GM19351 (cell line): ENCODE measurements around the gene CHRM5.

Experiments
- ATAC-seq: cut with Tn5 transposase; IDR thresholded peaks from one replicate; pipeline ENCODE4 v1.9.1; 2021; ENCODE audit warnings: mild to moderate bottlenecking, moderate library complexity; ENCODE audit not compliant: unreplicated experiment

CHRM5 gene, protein sequence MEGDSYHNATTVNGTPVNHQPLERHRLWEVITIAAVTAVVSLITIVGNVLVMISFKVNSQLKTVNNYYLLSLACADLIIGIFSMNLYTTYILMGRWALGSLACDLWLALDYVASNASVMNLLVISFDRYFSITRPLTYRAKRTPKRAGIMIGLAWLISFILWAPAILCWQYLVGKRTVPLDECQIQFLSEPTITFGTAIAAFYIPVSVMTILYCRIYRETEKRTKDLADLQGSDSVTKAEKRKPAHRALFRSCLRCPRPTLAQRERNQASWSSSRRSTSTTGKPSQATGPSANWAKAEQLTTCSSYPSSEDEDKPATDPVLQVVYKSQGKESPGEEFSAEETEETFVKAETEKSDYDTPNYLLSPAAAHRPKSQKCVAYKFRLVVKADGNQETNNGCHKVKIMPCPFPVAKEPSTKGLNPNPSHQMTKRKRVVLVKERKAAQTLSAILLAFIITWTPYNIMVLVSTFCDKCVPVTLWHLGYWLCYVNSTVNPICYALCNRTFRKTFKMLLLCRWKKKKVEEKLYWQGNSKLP

DNA sequence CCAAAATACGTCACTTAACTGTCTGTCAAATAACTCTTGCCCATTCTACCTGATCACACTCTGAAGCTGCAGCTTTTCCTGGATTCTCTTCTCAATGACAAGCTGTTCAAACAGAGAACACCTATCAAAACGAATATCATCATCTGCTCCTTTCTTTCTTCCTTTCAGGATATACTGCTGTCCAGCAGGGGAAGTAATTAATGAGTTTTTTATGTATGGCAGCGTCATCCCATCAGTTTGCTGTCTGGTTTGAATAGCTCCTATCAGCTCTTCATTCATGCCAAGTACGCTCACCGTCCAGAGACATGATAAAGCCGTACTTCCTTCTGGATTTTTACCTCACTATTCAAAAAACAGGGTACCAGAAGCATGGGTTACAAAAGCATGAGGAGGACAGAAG is at the start of gene CHRM5:
Gene CHRM5 (plus strand): TSS at position 274 of the 400 bp plus-strand sequence. CDS start 94,221 bp downstream, outside the sequence.
- ATAC-seq, result no peak

DNA sequence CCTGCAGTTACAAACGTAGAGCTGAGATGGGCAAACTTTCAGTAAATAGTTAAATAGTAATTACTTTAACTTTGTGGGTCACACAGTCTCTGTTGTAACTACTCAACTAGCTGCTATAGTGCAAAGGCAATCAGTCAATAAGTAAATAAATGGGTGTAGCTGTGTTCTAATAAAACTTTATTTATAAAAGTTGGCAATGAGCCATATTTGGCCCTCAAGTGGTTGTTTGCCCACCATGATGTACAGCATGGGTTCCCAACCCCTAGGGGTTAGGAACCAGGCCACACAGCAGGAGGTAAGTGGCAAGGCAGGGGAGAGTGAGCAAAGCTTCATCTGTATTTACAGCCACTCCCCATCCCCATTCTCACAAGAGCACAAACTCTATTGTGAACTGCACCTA is 44.9 kb upstream of the CHRM5 start:
- no peak for ATAC-seq

DNA sequence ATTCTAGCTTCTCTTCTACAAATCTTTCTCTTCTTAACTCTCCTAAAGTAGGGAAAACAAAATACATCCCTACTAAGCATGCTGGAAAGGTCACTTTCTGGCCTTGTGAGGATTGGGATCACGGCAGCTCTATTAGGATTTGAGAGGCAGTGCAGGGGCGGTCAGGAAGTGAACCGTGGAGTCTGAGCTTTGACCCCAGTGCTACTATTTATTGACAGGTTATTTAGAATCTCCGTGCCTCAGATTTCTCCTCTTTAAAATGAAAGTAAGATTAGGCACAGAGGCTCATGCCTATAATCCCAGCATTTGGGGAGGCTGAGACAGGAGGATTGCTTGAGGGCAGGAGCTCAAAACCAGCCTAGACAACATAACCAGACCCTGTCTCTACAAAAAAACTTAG is 42.0 kb upstream of the CHRM5 start:
- ATAC-seq, result no peak

DNA sequence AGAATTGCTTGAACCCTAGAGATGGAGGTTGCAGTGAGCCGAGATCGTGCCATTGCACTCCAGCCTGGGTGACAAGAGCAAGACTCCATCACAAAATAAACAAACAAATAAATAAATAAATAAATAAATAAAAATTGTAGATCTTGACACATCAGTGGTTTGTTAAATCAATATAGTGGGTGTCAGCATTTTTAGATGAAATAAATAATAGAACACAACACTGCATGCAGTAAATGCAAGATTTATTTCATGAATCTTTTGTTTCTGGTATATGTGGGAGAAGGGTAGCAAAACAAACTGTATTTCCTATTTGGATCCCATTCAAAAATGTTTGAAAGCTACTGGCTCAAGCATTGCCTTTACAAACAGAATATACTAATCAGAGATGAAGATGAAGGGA is 35.6 kb upstream of the CHRM5 start:
- ATAC-seq, result no peak

DNA sequence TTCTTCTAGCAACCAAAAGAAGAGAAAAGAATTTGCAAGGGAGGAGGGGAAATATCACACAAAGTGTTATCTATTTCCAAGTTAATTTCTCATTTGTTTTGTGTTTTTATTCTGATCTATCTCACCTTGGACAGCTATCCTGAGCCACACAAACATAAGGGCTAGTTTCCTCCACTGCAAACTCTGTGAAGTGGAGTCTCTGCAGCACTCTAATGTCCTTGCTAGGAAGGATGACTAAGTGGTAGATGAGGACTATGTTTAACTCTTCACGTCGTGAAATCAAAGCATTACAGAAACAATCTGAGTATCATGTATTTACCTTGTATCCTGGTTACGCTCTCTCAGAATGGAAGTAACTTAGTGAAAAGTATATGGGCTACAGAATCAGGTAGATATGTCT is 33.9 kb upstream of the CHRM5 start:
- no peak for ATAC-seq

DNA sequence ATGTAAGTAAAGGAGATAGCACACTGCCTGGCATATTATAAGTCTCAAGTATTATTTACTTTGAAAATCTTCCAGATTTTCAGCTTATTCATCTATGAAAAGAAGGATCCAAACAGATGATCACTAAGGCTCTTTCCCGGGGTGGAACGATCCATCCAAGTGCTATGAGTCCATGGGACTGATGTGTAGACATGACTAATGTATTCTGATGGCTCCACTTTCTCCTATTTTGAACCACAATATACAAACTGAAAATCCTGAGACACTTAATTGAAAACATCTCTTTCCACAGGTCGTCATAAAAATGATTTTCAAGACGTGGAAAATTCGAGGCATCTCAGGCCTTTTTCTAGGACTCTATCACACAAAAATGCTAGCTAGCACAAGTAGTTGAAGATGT is 33.4 kb upstream of the CHRM5 start:
- ATAC-seq, result no peak

DNA sequence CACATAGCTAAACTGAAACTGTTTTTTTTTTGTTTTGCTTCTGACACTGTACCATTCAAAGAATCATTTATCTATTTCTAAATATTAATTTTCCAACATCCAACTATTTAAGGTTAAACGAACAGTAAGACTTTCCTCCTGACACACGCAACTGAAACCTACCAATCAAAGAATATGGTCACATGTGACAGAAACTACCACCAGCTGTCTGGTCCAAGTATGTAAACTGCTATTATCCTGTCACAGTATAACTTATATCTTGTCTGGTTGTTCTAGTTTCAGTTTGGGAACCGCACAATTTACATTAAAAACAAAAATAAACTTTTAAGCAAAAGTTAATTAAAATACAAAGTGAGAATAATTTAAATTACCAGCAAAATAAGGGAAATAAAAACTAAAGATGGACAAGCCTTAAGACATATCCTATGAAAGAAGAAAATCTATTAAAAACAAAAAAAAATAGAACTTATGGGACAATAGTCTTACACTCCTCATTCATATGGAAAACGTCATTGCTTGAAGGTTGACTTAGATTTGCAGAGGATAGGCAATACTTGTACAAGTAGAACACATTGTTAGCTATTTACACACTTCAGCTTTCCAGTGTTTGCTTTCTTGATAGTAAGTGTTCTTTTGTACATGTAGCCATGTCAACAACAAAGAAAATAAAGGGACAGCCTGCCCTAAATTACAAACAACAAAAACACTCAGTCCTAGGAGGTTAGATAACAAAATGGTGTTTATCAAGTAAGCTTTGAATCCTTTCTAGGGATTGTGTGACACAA is 26.8 kb upstream of the CHRM5 start:
- no peak for ATAC-seq

DNA sequence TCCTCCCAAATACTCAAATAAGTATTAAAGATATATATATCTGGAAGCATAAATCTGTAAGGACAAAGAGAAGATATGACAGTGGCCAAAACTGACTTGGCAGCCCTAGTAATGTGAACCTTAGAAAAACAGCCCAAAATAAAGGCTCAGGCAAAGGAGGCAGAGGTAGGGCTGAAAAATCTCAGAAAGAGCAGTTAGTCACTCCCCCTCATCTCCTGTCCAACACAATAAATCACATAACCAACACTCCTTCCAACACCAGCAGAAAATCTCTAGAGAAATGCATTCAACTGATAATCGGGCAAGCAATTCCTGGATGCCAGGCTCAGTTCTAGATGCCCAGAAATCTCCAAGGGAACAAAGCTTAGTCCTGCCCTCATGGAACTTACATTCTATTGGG is 22.1 kb upstream of the CHRM5 start:
- no peak for ATAC-seq

DNA sequence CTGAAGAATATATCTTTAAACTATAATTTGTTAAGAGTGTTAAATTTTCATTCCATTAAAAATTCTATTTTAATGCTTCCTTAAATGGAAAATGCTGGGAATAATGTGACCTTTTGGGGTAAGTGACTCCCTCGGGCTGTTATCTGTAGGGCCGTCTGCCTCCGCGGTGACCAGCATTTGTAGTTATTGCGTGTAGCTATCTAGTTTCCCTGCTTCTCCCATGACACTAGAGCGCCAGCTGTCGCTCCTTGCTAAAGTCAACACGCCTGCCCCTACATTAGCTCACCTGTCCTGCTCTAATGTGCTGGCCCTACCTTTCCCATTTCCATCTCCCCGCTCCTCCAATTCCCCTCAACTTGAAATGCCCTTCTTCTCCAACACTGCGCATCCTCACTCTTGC is 12.4 kb upstream of the CHRM5 start:
- ATAC-seq, result no peak

DNA sequence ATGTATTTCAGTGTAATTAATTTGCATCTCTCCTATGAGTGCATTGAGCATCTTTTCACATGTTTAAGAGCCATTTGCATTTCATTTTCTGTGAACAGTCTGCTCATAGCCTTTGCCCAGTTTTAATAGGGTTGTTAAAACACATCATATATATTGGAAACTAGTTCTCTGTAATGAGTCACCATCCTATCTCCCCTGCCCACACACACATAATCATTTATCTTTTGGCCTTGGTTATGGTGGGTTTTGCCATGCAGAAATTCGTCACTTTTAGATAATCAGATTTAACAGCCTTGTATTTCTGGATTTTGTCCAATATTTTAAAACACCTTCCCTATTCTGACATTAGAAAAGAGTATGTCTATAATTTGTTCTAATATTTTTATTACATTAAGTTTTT is 11.9 kb upstream of the CHRM5 start:
- no peak for ATAC-seq

DNA sequence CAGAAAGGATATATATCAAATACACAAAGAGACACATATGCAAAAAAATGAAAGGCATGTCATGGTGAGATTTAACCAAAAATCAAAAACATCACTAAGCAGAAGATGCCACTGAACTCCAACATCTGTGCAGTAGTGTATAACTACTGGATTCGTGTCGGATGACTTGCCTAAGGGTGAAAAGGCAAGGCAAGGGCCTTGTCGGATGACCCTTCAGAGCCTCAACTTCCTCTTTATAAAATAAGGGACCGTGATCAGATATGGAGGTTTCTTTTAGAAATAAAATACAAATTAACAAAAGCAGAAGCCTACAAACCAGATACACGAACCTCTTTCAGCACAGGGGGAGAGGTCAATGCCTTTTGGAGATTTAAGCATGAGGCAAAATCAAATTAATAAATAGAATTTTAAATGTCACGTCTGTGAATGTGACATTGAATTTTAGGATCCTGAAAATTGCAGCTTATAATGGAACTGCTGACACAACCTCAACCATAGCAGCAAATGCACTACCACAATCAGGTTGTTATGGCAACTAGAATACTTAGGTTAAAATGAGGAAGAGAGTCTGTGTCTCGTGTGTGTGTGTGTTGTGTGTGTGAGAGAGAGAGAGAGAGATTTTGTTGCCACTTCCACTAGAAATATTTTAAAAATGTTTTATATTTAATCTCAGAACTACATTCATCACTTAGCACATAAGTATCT is 8.3 kb upstream of the CHRM5 start:
- no peak for ATAC-seq

DNA sequence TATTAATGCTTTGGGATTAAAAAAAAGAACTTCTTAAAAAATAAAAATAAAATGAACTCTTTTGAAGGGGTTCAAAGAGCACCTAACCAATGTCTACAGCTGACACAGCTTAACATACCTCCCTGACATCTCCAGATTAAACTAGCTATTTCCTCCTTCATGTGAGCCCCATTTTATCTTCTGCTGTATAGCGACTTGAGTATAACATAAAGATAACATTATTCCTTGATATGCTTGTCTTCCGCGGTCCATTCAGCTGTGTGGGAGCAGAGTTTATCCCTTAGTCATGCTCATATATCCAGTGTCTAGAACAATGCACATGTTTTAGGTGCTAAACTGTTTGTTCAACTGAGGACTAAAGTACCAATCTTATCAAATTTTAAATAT is 7.8 kb upstream of the CHRM5 start:
- ATAC-seq, result no peak

DNA sequence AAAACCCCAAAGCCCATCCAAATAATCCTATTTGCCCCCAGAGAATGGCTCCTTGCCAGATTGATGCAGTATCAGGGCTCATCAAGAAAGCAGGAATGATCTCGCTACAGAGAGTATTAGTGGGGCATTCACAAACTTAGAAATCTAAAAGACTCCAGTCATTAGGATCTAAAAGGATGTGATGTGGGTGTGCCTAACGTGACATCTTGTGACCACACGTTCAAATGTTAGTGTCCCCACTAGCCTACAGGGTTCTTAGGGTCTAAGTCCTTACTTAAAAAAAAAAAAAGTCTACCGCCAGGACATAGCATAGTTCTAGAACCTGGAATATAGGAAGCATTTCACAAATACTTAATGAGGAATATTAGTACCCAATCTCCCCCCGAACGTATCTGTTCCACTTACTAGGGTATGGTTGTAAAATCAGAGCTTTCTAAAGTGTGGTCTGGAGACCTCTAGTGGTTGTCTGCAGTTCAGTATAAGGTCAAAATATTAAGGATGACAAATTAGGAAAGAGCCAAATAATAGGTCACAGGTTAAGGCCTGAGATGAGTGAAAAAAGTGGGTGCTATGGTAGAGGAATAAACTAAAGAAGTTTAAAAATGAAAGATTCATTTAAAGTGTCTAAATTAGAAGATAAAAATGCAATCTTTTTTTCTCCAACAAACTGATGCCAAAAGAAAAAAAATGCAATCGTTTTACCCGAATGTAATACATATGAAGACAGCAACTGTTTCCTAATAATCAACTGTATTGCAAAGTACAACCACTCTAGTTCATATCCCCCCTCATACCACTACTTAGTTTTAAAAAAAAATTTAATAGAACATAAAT is 4.2 kb upstream of the CHRM5 start:
- ATAC-seq, result peak; percentile 68

DNA sequence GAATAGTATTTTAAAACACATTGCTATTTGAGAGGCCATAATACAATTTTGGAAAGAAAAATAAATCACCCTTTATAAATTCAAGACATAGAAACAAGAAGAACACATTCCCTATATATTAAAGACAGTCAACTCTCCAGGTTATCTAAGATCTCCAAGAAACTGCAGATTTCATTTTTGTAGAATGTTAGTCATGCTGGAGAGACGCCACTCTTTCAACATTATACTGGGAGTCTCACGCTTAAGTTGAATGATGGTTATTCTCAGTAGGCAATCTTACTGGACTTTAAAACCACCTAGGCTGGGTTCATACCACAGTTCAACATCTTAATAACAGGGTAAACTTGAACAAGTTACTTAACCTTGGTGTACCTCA is 3.6 kb upstream of the CHRM5 start:
- no peak for ATAC-seq

DNA sequence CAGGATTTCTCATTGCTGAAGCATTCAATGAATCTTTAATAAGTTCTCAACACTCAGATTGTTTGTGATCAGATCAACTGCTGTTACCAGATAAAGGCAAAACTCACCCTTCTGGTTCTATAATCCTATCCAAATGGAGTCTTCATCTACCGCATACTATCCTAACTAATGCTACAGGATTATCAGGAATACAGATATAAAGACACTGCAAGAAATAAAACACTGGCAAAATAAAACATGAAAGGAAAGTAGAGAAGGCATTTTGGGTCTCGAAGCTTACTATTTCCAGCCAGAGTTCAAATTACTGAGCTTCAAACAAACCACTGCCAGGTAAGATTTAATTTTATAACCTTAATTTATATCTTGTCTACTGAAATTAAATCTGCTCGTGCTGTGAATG is 524 bp downstream of the CHRM5 start:
- ATAC-seq, result no peak

DNA sequence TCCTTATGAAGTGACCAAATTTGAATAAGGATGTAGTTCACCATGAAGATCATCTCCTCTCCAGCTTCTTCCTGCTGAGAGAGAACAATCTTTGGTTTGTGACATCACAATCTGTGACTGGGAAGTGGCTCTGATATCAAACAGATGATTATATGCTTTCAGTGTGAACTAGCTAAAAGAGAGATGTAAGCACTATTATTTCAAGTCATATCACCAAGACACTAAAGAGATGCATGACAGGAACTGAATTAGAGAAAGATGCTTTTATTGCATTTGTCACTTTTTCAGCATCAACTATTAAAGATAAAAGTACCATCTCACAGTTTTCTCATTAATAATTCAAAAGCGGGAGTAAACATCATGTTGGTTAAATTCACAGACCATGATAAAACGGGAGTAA is 3.5 kb downstream of the CHRM5 start:
- ATAC-seq, result no peak

DNA sequence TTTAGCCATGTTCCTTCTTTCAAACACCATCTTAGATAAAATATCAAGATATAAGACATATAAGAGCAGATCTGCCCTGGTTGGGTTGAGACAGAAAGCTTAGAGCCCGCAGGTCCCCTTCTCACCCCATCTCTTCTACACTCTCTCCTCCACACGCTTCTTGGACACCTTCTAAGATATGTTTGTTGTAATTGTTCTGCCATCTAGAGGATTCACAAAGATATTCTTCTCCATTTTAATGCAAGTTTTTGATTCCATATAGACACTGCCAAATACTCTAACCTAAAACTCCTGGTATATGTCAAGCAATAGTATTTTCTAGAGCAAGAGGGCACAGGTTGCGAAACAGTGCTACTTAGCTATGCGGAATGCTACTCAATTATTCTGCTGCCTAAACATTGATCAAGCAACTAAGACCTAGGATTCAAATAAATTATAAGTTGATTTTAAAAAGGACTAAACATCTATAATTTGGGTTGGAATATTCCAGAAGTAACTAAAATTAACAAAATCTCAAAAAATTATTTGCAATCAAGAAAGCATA is 6.8 kb downstream of the CHRM5 start:
- ATAC-seq, result no peak

DNA sequence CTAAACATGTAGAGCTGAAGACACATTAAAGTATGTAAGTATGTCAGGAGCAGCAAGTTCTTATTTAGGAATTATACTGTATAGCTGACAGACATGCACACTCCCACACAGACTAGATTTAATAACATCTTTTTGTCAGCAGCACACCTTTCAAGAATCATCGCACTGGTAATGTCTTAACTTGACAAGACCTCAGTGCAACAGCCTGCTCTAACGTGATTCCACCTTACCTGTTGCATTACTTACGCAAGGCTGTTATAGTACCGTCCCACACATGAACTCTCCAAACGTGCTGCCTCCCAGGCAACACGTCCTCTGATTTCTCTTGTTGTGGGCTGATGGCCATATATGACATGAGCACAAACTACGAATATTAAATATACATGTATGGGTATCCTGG is 11.9 kb downstream of the CHRM5 start:
- no peak for ATAC-seq

DNA sequence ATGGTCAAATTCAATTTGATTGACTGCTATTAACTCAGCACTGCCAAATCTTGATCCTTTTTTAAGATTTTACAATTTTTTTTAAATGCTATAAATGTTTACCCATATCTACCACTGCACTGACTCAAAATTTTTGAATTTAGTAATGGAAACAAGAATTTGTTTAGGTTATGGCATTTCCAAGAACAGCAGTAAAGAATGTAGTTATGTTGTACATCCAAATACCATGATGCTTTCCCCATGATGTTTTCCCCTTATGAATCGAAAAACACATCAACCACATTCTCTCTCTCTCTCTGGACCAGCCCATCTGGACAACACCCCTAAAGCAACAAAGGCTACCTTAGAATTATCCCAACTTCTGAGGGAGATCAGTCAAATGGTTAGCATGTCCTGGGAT is 14.2 kb downstream of the CHRM5 start:
- no peak for ATAC-seq

DNA sequence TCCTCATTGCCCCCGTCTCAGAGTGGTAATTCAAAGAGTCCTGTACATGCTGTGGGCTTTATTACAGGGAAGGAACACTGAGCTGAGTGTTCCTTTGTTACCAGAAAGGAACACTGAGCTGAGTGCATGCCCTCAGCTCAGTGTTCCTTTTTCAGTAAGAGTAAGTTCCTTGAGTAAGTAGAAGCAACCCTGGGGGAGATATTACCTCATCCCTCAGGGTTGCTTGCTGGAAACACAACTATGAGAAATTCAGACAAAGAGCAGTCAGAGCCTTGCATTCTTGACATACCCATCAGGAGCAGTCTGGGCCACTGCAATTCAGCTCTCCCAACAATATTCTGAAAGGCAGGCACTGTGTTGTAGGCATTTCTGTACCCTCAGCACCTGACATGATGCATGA is 17.0 kb downstream of the CHRM5 start:
- ATAC-seq, result no peak
